ENCODE results near the gene WDFY4. TPM values are rescaled to one million over a fixed set of nuclear protein-coding genes. Genes with fewer than 3 reads are reported as not detected.

The WDFY4 gene
- total and polyA plus RNA-seq, 2 of the 13 experiments (the other 11 are each of a cell fraction or from before 2014, with no cell fraction given), result not detected

- TF ChIP-seq, protein P1, sequence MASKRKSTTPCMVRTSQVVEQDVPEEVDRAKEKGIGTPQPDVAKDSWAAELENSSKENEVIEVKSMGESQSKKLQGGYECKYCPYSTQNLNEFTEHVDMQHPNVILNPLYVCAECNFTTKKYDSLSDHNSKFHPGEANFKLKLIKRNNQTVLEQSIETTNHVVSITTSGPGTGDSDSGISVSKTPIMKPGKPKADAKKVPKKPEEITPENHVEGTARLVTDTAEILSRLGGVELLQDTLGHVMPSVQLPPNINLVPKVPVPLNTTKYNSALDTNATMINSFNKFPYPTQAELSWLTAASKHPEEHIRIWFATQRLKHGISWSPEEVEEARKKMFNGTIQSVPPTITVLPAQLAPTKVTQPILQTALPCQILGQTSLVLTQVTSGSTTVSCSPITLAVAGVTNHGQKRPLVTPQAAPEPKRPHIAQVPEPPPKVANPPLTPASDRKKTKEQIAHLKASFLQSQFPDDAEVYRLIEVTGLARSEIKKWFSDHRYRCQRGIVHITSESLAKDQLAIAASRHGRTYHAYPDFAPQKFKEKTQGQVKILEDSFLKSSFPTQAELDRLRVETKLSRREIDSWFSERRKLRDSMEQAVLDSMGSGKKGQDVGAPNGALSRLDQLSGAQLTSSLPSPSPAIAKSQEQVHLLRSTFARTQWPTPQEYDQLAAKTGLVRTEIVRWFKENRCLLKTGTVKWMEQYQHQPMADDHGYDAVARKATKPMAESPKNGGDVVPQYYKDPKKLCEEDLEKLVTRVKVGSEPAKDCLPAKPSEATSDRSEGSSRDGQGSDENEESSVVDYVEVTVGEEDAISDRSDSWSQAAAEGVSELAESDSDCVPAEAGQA (IDR thresholded peaks at IDR 0.05; ENCODE audit: low read depth), result no peak
- TF ChIP-seq, protein P1 (CRISPR knock-in tag; IDR thresholded peaks at IDR 0.05; ENCODE audit: borderline replicate concordance), result no peak
- TF ChIP-seq ZNF672 (CRISPR knock-in tag; IDR thresholded peaks at IDR 0.05) (no peak), SKIL (CRISPR knock-in tag; IDR thresholded peaks at IDR 0.05; ENCODE audit: borderline replicate concordance) (no peak), CSRNP1 (CRISPR knock-in tag; IDR thresholded peaks at IDR 0.05) (no peak)
Observed at GRCh38 chr10:48703531-48704122, 19.0 kb downstream of the WDFY4 start (continued).

Data from HepG2 (cell line).